Measurements from ENCODE around the gene ELAVL4.

GRCh38 chr1:50066806-50067205, 41.9 kb upstream of the ELAVL4 start:
- TF ChIP-seq, protein P1, sequence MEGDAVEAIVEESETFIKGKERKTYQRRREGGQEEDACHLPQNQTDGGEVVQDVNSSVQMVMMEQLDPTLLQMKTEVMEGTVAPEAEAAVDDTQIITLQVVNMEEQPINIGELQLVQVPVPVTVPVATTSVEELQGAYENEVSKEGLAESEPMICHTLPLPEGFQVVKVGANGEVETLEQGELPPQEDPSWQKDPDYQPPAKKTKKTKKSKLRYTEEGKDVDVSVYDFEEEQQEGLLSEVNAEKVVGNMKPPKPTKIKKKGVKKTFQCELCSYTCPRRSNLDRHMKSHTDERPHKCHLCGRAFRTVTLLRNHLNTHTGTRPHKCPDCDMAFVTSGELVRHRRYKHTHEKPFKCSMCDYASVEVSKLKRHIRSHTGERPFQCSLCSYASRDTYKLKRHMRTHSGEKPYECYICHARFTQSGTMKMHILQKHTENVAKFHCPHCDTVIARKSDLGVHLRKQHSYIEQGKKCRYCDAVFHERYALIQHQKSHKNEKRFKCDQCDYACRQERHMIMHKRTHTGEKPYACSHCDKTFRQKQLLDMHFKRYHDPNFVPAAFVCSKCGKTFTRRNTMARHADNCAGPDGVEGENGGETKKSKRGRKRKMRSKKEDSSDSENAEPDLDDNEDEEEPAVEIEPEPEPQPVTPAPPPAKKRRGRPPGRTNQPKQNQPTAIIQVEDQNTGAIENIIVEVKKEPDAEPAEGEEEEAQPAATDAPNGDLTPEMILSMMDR (conservative IDR thresholded peaks at IDR 0.05; ENCODE audit: low read length): no peak
- no peak for TF ChIP-seq EZH2phosphoT487 (IDR thresholded peaks at IDR 0.05; ENCODE audit: borderline replicate concordance)
